Stimulated activated CD8-positive, alpha-beta memory T cell treated with anti-CD3 and anti-CD28 coated beads, Interleukin-4, amount 100 ng/mL, for 1 hour (primary cell): Measurements from ENCODE around the gene TCP11L1.
A peak's percentile ranks its signal among the peaks of the same experiment; 100 is the strongest.
"Not testable (repeated sequence)": the region's sequence is repeated elsewhere in the genome, so short reads cannot be mapped to it uniquely, and the experiment has no call there.

ENCODE experiments used
- DNase-seq, 2 donors: peaks; one replicate each; pipeline ENCODE4 v3.0.0-alpha.2; 2020; ENCODE audit warnings: low read depth in 2 of 2, low spot score in 1 of 2

Gene TCP11L1

DNA sequence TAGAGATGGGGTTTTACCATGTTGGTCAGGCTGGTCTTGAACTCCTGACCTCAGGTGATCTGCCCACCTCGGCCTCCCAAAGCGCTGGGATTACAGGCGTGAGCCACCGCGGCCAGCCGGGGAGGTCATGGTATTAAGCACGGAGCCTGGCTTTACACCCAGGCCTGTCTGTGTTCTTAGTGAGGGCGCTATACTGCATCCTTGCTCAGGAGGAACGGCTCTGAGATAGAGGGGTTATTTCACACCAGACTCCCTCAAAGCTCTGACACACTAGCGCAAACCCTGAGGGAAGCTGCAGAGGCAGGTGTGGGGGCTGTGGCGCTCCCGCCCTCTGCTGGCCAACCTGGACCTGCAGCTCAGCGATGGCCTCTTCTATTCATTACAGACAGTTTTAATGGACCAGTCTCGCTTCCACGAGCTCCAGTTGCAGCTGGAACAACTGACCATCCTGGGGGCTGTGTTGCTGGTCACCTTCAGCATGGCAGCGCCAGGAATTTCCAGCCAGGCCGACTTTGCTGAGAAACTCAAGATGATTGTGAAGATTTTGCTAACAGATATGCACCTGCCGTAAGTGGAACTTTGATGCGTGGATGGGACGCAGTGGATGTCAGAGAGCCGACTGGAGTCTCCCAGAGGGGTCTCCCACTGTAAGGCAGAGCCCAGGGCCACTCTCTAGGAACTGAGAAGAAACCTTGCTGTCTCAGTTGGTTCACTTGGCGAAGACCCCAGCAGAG, 26.2 kb downstream of the TCP11L1 start:
- DNase-seq, result peak; percentile 36 to 55

- DNase-seq, result no peak
Measured at GRCh38 chr11:33067294-33067693, 27.9 kb downstream of the TCP11L1 start.

DNA sequence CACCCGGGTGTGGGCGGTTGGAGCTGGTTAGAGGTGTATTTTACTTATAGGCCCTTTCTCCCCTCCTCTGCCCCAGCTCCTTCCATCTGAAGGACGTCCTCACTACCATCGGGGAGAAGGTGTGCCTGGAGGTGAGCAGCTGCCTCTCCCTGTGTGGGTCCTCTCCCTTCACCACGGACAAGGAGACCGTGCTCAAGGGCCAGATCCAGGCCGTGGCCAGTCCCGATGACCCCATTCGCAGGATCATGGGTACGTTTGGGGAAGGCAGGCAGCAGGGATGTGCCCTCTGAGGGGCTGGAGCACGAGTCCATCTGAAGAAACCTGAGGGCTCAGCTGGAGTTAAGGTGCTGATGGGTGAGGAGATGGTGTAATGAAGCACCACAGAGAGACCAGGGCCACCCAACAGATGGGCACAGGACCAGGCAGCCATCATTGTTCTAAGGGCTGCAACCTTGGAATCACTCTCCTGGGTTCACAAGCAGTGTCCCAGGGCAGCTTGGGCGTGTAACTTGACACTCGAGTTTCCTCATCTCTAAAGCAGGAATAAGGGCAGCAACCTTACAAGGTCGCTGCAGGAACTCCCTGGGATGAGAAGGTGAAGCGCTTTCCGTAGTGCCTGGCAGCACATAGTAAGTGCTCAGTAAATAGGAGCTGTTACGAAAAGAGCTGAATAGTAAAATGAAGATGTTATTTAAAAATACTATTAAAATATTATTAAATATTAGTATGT, 29.4 kb downstream of the TCP11L1 start:
- no peak for DNase-seq

DNA sequence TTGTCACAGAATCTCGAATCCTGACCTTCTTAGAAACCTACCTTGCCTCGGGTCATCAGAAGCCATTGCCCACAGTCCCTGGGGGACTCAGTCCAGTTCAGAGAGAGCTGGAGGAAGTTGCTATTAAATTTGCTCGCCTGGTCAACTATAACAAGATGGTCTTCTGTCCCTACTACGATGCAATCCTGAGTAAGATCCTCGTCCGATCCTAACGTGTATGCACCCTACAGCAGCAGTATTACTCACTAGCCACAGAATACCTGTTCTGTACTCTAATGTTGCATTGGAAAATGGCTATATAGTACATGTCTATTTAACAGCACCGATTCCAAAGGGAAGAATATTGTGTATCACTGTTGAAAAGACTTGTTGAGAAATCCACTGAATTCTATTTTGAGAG, 33.1 kb downstream of the TCP11L1 start:
- no peak for DNase-seq

GRCh38 chr11:33083918-33084317, 44.5 kb downstream of the TCP11L1 start:
- no peak for DNase-seq

DNA sequence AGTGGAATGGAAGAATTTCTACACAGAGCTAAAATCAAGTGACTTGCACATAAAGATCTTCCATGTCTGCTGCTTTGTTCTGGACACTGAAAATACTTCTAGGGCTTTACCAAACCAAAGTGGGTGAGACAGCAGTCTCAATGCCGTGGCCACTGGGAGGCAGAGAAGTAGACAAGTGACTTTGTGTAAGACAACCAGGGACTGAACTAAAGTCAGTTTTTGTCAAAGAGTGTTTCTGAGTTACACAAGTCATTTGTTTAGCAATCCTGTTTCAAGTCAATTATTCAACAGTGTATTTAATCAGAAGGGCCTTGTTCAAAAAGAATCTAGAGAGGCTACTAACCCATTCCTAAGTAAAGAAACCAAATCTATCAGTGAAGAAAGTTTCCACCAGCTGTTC, 46.6 kb downstream of the TCP11L1 start:
- no peak for DNase-seq

- DNase-seq, result no peak
Measured at GRCh38 chr11:33089776-33090175, 50.4 kb downstream of the TCP11L1 start.

- DNase-seq, result no peak
Measured at GRCh38 chr11:33094157-33094556, 54.8 kb downstream of the TCP11L1 start.

DNA sequence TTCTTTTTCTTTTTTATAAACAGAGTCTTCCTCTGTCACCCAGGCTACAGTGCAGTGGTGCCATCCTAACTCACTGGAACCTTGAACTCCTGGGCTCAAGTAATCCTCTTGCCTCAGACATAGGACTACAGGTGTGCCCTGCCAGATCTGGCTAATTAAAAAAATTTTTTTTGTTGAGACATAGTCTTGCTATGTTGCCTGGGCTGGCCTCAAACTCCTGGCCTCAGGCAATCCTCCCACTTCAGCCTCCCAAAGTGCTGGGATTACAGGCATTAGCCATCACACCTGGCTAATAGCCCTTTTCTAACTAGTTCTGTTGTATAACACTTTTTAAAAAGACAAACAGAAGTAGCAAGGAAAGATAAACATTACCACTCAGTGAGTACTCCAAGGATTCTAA, 64.5 kb downstream of the TCP11L1 start:
- DNase-seq, result no peak

- no peak for DNase-seq
Measured at GRCh38 chr11:33109294-33109895, 70.0 kb downstream of the TCP11L1 start.

- no peak for DNase-seq
Measured at GRCh38 chr11:33110083-33110482, 70.7 kb downstream of the TCP11L1 start.

- no peak for DNase-seq
Measured at GRCh38 chr11:33116535-33116934, 77.2 kb downstream of the TCP11L1 start.

- DNase-seq, result not testable (repeated sequence)
Measured at GRCh38 chr11:33122696-33123095, 83.3 kb downstream of the TCP11L1 start.
